HG03135 (cell line): ENCODE measurements around the gene ADD2.
"Not testable (repeated sequence)": the region's sequence is repeated elsewhere in the genome, so short reads cannot be mapped to it uniquely, and the experiment has no call there.

ENCODE experiments used
- ATAC-seq: cut with Tn5 transposase; IDR thresholded peaks from one replicate; pipeline ENCODE4 v1.9.1; 2021; ENCODE audit warnings: mild to moderate bottlenecking, moderate library complexity; ENCODE audit not compliant: unreplicated experiment

Gene ADD2

DNA sequence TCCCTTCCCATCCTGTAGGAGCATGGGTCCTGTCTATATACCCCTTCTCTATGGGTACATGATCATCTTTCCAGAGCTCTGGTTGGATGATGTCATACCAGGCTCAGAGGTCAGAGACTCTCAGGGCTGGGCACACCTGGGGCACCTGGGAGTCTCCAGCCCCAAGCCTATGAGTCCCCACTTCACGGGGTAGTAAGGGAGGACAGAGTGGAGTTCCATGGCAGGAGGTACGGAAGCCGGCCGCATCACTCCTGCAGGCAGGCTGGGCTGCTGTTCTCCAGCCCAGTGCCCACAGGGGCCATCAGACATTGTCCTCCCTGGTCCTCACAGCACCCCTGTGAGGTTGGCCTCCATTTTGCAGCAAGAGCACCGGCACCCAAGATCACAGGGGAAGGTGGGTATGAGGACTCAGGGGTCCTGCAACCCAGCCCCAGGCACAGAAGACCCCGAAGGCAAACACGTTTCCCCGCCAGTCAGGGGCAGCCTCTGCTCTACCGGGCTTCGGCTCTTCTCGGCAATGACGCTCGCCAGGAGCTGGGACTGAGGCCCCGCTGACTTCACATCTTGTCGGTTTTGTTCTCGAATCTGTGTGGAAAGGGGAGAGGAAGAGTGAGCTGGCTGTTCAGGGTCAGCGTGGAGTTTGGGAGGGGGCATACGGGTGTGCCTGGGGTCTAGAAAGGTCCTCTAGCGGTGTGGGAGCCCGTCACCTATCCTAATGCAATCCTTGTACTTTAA is 91.5 kb downstream of the ADD2 start:
- ATAC-seq = no peak

- no peak for ATAC-seq
These were observed 92.1 kb downstream of the ADD2 start for GRCh38 chr2:70675862-70676261.

GRCh38 chr2:70674636-70675430 is 93.2 kb downstream of the ADD2 start:
- ATAC-seq = no peak

DNA sequence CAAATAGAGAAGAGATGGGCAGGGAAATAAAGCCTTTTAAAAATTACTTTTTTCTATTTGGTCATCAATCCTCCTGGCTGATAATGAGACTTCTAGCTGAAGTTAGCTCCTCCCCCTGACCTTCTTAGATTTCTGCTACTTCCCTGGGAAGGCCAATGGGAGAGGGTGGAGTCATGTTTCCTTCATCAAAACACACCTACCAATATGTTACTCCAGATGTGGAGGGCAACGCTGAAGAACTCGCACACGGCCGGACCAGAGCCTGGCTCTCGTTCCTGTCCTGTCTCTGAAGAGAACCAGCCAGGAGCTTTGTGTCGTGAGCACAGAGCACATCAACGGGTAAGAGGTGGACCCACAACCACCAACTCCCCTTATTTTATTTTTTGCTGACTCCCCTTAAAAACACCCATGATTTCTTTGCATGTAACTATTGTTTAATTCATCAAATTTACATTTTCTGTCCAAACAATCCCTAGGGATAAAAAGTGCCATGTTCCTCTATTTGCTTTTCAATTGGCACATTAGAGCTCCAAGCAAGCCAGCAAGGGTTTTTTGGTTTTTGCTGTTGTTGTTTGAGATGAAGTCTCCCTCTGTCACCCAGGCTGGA is 94.9 kb downstream of the ADD2 start:
- no peak for ATAC-seq

- no peak for ATAC-seq
These were observed 96.8 kb downstream of the ADD2 start for GRCh38 chr2:70671092-70671675.

DNA sequence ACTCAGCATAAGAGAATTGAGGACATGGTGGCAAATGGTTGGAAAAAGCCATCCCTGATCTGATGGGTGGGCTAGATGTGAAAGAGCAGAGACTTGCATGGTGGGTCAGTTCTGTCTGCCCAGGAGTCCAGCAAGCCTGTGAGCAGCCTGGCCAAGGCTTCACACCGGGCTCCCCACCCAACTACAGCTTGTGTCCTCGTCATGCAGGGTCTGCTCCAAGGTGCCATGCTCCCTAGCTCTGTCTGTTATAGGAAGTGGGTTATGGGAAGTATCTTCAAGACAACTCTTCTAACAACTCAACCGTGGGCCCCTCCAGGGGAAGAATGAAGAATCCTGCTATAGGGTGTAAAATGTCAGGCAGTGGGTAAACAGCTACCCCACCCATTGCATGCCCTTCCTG is 97.4 kb downstream of the ADD2 start:
- ATAC-seq = no peak

- ATAC-seq = no peak
These were observed 97.8 kb downstream of the ADD2 start for GRCh38 chr2:70670202-70670601.

GRCh38 chr2:70668911-70669310 is 99.1 kb downstream of the ADD2 start:
- ATAC-seq = no peak

DNA sequence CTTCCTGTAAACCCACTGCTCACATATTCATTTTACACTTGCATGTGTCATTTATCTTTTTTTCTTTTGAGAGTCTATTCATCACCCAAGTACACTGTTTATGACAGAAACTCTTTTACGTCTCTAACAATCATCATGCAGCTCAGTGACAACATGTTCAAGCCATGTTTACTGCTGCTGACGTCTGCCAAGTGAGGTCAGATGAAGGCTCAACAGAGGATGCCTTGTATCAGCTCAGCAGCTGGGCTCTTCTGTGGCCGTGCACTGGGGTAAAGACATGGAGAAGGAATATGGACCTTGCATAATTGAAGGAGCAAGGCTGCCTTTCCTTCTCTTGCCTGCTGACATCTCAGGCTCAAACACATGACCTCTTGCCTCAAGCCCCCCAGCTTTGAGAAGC is 99.6 kb downstream of the ADD2 start:
- no peak for ATAC-seq

DNA sequence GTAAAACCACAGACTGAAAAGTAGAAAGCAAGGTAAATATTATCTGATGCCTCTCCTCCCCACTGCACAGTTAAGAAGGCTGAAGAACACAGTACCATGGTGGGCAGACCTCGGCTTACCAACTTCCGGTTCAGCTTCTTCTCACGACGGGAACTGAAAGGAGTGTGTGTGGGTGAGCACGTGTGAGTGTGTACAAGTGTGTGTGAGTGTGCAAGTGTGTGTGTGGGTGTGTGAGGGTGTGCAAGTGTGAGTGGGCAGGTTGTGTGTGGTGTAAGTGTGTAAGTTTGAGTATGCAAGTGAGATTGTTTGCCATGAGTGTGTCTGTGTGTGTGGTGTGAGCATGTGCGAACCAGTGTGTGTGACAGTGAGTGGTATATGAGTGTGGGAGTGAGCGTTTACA is 103.5 kb downstream of the ADD2 start:
- ATAC-seq = no peak

DNA sequence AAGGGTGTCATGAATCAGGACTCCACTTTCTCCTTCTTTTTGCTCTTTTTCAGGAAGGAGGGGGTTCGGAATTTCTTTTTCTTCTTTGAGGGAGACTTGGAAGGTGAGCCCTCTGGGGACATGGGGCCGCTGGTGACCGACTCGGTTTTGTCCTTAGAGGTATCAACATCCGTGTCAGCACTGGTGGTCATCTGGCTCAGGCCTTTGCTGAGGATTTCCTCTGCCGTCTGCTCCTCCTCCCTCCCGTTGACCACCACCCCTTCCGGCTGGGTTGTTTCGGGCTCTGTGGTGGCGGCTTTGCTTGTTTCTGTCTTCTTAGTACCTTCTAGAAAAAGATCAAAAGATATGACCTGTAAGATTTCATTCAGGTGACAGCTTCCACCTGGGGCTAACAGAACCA is 104.6 kb downstream of the ADD2 start:
- ATAC-seq = no peak

DNA sequence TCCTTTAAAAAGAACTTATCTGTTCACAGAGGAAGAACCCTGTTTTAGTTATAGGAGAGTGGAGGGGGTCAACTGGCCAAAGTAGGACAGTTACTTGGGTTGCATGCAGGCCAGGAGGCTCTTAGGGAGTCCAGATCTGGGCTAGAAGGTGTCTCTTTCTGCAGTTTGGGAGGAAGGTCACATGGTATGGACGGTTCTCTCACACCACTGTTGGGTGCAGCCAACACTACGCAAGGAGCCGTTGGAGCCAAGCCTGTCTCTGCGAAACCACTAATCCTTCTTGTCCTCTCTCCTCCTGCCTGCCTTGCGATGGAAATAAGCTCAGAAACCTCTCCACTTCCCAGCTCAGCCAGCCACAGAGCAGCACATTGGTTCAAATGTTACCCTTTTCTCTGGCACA is 108.4 kb downstream of the ADD2 start:
- no peak for ATAC-seq

- no peak for ATAC-seq
These were observed 109.5 kb downstream of the ADD2 start for GRCh38 chr2:70658476-70658875.

DNA sequence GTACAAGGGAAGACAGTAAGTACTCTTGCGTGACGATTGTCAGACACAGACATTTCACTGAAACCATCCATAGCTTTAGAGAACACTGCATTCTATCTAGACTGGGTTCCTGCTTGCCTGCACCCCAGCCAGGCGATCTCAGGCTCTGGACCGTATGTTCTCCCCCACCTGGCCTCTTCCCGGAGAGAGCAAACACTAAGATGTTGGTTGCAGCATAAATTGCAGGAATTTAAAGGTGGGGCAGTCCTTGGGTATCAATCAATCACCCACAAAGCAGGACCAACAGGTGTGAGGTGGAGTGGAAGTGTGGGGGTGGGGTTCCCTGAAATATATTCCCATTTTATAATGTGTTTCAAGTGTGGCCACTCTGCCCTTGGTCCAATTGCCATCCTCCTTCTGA is 110.8 kb downstream of the ADD2 start:
- no peak for ATAC-seq

DNA sequence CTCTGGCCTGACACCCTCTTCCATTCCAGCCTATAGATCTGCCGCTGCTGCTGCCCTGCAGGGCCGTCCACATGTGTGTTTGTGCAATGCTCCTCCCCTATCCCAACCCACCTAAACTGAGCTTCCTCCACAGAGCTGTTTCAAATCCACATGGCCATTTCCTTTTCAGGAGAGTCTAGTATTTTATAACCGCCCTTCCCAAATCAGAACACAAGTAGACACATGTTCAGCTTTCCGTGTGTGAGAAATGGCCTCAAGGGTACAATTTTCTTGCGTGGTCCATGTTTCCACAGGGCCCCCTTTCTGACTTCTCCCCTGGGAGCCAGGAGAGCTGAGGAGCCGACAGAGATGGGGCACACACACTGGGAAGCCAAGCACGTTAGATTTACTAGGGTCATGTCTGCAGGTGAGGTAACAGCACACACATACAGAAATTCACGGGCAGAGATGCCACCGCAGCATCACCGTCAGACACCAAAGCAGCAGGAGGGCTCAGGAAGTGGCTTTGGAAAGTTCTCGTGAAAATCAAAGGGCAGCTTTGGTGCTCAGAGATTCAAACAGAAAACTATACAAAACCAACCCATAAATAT is 111.5 kb downstream of the ADD2 start:
- no peak for ATAC-seq

GRCh38 chr2:70655786-70656185 is 112.2 kb downstream of the ADD2 start:
- ATAC-seq = no peak

GRCh38 chr2:70655211-70655610 is 112.8 kb downstream of the ADD2 start:
- ATAC-seq = not testable (repeated sequence)

DNA sequence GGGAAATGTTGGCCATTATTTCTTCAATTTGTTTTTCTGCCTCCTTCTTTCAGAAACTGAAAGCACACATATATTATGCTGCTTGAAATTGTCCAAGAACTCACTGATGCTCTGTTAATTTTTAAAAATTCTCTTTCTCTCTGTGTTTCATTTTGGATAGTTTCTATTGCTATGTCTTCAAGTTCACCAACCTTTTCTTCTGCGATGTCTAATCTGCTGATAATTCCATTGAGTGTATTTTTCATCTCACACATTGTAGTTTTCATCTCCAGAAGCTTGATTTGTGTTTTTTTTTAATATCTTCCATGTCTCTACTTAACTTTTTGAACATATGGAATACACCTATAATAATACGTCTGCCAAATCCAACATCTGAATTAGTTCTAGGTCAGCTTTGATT is 116.3 kb downstream of the ADD2 start:
- ATAC-seq = no peak

DNA sequence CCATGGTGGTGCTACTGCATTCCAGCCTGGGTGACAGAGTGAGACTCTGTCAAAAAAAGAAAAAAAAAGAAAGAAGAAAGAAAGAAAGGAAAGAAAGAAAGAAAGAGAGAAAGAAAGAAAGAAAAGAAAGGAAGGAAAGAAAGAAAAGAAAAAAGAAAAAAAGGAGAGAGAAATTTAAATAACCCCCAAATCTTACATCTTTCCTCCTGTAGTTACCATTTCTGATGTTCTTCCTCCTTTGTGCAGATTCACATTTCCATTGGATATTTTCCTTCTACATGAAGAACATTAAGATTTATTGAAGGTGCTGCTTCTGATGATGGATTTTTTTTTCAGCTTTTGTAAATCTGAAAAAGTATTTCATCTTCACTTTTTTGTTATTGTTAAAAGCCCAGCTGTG is 117.0 kb downstream of the ADD2 start:
- no peak for ATAC-seq

GRCh38 chr2:70648961-70649360 is 119.0 kb downstream of the ADD2 start:
- ATAC-seq = no peak

- no peak for ATAC-seq
These were observed 120.0 kb downstream of the ADD2 start for GRCh38 chr2:70647873-70648481.
